Right renal pelvis (tissue), 4 donors: ENCODE data around the gene ELOVL5. TPM values are rescaled to one million over a fixed set of nuclear protein-coding genes. Genes with fewer than 3 reads are reported as not detected.
"Not testable (repeated sequence)": the region's sequence is repeated elsewhere in the genome, so short reads cannot be mapped to it uniquely, and the experiment has no call there.

Source experiments
- DNase-seq, 4 donors: peaks; one replicate each; pipeline ENCODE4 v3.0.0-alpha.2; 2013; ENCODE audit warnings: low read depth in 4 of 4, low spot score in 3 of 4, missing footprints in 1 of 4
- polyA plus RNA-seq, 4 donors: library from polyadenylated mRNA; unstranded; fragments of 120-200 nt; gene quantifications; one replicate each; pipeline ENCODE4 v1.2.1, GENCODE V29; 2013; ENCODE audit not compliant: insufficient read length in 4 of 4

ELOVL5 gene
- polyA plus RNA-seq, result 10 to 100 TPM; 71.6 to 87.7 (median 85.6) TPM

- peak; percentile 93 to 97 (median 94) for DNase-seq
Observed at GRCh38 chr6:53348371-53349208, at the start of gene ELOVL5. ELOVL5 (minus strand) TSS chr6:53348950; CDS start chr6:53295699, 53,251 bp downstream.

- no peak for DNase-seq
Observed at GRCh38 chr6:53397283-53397682, 48.5 kb upstream of the ELOVL5 start.

GRCh38 chr6:53395986-53396385 is 47.2 kb upstream of the ELOVL5 start:
- DNase-seq, result no peak

- no peak for DNase-seq
Observed at GRCh38 chr6:53394704-53395103, 46.0 kb upstream of the ELOVL5 start.

- no peak for DNase-seq
Observed at GRCh38 chr6:53391170-53391569, 42.4 kb upstream of the ELOVL5 start.

- no peak for DNase-seq
Observed at GRCh38 chr6:53390010-53390409, 41.3 kb upstream of the ELOVL5 start.

GRCh38 chr6:53388615-53389014 is 39.9 kb upstream of the ELOVL5 start:
- not testable (repeated sequence) for DNase-seq

GRCh38 chr6:53382421-53382820 is 33.7 kb upstream of the ELOVL5 start:
- DNase-seq, result no peak

GRCh38 chr6:53378208-53378607 is 29.5 kb upstream of the ELOVL5 start:
- no peak for DNase-seq

- DNase-seq, result no peak
Observed at GRCh38 chr6:53377793-53378192, 29.0 kb upstream of the ELOVL5 start.

- DNase-seq, result peak in 1 of 4 donors; percentile 18
Observed at GRCh38 chr6:53377289-53377688, 28.5 kb upstream of the ELOVL5 start.

GRCh38 chr6:53376661-53377226 is 28.0 kb upstream of the ELOVL5 start:
- no peak for DNase-seq

GRCh38 chr6:53375847-53376246 is 27.1 kb upstream of the ELOVL5 start:
- no peak for DNase-seq

GRCh38 chr6:53373638-53374037 is 24.9 kb upstream of the ELOVL5 start:
- DNase-seq, result no peak

GRCh38 chr6:53369876-53370515 is 21.2 kb upstream of the ELOVL5 start:
- DNase-seq, result no peak

GRCh38 chr6:53369051-53369450 is 20.3 kb upstream of the ELOVL5 start:
- DNase-seq, result no peak

GRCh38 chr6:53366128-53366641 is 17.4 kb upstream of the ELOVL5 start:
- no peak for DNase-seq

- DNase-seq, result no peak
Observed at GRCh38 chr6:53363341-53364079, 14.8 kb upstream of the ELOVL5 start.

- DNase-seq, result no peak
Observed at GRCh38 chr6:53361549-53362031, 12.8 kb upstream of the ELOVL5 start.

- DNase-seq, result no peak
Observed at GRCh38 chr6:53360093-53360912, 11.6 kb upstream of the ELOVL5 start.
